HG03045 (cell line): ENCODE measurements around the gene HLA-DPA1.

ENCODE experiments used
- ATAC-seq: cut with Tn5 transposase; IDR thresholded peaks from one replicate; pipeline ENCODE4 v1.9.1; 2021; ENCODE audit warnings: mild to moderate bottlenecking, moderate library complexity; ENCODE audit not compliant: unreplicated experiment

The HLA-DPA1 gene

DNA sequence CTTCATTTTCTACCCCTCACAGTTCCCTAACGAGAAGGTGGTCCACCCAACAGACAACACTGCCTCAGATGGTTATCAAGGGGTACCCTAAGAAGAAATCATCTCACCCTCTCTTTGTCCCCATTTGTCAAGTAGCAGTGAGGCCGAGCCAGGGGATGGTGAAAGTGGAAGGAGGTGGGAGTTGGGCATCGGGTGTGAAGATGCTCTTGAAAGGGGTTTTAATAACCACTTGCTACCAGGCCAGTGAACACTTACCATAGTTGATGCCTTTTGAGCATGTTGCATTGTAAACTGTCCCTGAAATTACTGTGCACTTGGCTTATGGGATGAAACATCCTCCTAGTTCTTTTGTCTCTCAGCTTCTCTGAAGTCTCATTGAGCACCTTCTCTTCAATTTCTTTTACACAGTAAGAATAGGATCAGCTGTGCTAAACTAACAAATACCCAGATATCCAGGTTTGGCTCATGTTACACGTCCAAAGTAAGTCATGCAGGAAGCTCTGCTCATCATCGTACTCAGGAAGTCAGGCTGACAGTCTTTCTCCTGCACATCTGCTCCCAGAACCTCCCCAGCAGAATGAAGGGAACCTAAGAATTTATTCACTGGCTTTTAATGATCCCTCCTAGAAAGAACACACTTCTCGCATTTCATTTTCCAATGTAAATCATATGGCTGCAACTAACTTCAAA lies 15.6 kb upstream of the HLA-DPA1 start:
- ATAC-seq = no peak

DNA sequence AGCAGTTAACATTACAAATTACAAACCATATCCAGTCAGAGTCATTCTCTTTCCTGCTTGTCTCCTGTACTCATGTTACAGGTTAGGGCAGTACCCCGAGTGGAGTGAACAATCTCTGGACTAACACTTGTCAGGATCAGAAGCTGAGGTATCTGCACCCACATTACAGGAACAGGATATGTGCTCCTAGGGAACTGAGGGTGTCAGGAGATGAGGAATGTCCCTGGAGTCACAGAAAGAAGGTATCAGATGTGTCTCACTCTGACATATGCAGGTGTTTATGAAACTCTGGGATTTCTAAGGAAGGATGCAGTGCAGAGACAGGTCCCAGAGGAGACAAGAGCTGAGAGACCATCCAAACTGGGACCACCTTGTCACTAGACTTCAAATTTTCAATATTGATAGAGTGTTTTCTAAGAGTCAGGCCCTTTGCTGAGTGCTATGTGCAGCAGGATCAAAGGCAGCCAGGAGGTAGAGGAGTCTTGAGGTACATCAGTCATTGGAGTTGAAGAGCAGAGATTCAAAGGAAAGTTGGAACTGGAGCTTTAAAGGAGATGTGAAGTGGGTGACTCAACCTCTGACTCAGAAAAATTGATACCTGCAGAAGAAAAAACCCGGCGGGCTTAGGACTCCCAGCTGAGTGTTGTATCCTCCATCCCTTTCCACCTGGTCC lies 14.9 kb upstream of the HLA-DPA1 start:
- no peak for ATAC-seq

GRCh38 chr6:33085627-33086026 lies 12.2 kb upstream of the HLA-DPA1 start:
- ATAC-seq = no peak

DNA sequence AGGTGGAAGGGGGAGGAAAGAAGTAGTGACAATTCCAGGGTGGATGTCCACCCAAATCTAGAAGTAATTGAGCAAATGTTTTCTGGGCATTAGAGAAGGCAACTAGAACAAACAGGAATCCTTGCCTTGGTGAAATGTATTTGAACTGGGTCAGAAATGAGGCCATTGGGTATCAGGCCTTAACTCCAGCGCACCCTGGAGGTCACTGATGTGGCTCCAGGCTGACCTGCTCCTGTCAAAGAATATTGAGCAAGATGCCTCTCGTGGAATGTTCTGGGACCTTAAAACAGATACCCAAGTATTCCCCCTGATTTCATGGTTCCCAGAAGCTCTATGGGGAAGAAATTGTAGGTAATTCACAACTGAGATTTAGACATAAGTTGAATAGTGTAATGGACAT lies 9.3 kb upstream of the HLA-DPA1 start:
- no peak for ATAC-seq

GRCh38 chr6:33081098-33081824 lies 7.8 kb upstream of the HLA-DPA1 start:
- no peak for ATAC-seq

- ATAC-seq = peak; percentile 41
These were observed 7.0 kb upstream of the HLA-DPA1 start for GRCh38 chr6:33080127-33081089.

- no peak for ATAC-seq
These were observed 6.1 kb upstream of the HLA-DPA1 start for GRCh38 chr6:33079580-33079979.

DNA sequence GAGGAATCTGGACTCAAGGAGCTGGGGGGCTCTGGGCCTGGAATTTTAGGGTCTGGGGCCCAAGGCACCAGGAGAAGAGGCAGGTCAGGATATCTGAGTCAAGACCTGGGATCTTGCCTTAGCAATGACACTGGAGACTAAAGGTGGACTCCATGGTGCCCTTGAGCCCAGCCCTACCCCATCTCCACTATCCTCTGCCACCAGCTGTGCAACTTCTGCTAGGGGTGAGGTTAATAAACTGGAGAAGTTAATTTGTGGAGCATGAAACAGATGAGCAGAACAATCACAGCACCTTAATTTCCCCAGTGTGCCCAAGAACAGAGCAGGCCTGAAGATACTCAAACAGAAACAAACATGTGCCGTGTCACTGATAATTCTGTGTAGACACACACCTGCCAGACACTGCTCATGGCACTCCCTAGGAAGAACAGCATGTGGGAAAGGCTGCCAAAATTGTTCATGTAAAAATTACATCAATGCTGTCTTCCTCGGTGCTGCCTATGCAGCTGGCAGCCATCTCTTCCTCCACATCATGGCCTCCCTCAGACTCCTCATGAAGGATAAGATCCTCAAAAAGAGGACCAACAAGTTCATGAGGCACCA lies 5.6 kb upstream of the HLA-DPA1 start:
- no peak for ATAC-seq

DNA sequence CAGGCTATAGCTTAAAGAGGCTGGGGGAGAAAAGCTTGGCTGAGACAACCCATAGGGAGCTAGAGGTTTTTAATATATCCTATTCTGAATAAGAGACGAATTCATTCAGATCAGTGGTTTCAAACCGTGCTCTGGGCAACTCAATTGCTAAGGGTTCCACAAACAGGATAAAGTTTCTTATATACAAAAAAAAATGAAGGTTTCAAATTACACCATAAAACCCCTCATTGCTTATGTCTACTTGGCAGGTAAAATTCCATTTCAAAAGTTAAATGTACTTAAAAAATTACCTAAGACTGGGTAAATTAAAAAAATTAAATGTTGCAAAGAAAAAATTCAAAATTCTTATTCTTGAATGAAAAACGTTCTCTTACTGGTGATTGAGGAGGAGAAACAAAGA lies 5.0 kb upstream of the HLA-DPA1 start:
- no peak for ATAC-seq

GRCh38 chr6:33077908-33078307 lies 4.5 kb upstream of the HLA-DPA1 start:
- ATAC-seq = no peak

GRCh38 chr6:33076406-33076934 lies 3.0 kb upstream of the HLA-DPA1 start:
- no peak for ATAC-seq

DNA sequence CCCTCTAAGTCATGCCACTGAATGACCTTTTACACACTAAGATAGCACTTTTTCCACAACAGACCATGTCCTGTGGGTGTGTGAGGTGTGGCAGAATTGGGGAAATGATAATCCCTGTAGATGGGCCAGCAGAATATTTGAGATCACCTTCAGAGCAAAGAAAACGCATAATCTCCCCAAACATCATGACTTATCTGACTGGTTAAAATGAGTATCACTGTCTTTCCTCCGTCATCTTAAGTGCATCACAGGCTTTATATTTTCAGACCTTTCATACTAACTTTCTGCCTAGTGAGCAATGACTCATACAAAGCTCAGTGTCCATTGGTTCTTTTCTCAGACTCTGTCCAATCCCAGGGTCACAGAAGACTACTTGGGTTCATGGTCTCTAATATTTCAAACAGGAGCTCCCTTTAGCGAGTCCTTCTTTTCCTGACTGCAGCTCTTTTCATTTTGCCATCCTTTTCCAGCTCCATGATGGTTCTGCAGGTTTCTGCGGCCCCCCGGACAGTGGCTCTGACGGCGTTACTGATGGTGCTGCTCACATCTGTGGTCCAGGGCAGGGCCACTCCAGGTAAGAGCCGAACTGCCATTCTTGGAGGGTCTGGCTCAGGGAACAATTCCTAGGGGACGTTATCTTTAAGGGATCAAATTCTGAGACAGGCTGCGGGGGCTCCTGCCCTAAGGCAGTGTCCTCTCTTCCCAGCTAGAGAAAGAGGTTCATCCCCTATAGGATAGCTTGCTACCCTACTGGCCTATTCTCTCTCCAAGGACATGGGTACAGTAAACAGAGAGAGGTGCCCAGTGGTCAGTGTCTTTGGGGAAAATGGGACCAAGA lies 2.3 kb upstream of the HLA-DPA1 start, which contains the start of gene HLA-DPB1:
Gene HLA-DPB1 (plus strand): TSS at position 423 of the 838 bp plus-strand sequence. CDS start 52 bp downstream, at position 475.
- peak; percentile 54 for ATAC-seq

GRCh38 chr6:33075208-33075567 lies 1.7 kb upstream of the HLA-DPA1 start:
- peak; percentile 9 for ATAC-seq

- no peak for ATAC-seq
These were observed 845 bp downstream of the HLA-DPA1 start for GRCh38 chr6:33072508-33073100.

GRCh38 chr6:33071569-33071968 lies 1.9 kb downstream of the HLA-DPA1 start:
- no peak for ATAC-seq

DNA sequence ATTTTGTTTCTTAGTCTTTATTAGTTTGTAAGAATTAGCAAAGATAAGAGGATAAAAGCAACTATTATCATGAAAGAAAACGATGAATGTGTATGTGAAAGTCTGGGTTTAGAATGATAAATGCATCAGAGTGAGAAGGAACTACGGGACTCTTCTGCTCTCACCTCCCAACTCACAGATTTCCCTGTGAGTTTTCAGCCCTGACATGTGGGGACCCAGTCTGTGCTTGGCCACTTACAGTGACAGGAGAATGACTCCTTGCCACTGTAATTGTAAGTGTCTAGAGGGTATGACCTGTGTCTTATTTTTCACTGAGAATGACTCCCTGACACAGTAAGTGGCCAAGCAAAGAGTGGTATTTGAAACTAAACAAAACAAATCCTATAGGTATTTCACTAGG lies 2.5 kb downstream of the HLA-DPA1 start:
- no peak for ATAC-seq

GRCh38 chr6:33069021-33069738 lies 4.3 kb downstream of the HLA-DPA1 start:
- no peak for ATAC-seq

DNA sequence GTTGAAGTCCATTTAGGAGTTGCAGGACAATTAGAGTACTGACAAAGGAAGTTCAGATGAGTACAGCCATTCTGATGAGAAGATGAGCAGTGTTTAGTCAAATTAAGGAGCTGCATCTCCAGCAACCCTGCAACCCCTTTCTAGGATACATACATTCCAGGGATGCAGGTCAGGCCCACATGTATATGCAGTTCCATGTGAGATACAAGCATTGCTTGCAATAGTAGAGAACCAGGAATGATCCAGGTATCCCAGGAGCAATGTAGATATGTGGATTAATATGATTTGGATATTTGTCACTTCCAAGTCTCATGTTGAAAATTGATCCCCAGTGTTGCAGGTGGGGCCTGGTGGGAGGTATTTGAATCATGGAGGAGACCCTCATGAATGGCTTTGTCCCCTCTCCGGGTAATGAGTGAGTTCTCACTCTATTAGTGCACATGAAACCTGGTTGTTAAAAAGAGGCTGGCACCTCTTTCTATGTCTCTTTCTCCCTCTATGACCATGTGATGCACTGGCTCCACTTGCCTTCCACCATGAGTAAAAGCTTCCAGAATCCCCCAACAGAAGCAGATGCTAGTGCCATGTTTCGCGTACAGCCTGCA lies 6.4 kb downstream of the HLA-DPA1 start:
- ATAC-seq = no peak
